Skeletal muscle satellite cell (primary cell): ENCODE measurements around the gene KRT27. TPM values are rescaled to one million over a fixed set of nuclear protein-coding genes. Genes with fewer than 3 reads are reported as not detected.

ENCODE experiments used
- H3K27me3 ChIP-seq: 2 replicates; pipeline ENCODE4 v1.7.0; 2013; ENCODE audit warnings: low read length; ENCODE audit not compliant: control insufficient read depth, insufficient read depth
- H3K36me3 ChIP-seq: 2 replicates; pipeline ENCODE4 v1.7.0; 2013; ENCODE audit warnings: mild to moderate bottlenecking, control low read depth, low read length; ENCODE audit not compliant: insufficient read depth
- H3K4me1 ChIP-seq: 2 replicates; pipeline ENCODE4 v1.7.0; 2013; ENCODE audit warnings: low read length; ENCODE audit not compliant: control insufficient read depth, insufficient read depth
- H3K4me2 ChIP-seq: 2 replicates; pipeline ENCODE4 v1.7.0; 2013; ENCODE audit warnings: mild to moderate bottlenecking, low read length
- H3K4me3 ChIP-seq: 2 replicates; pipeline ENCODE4 v1.7.0; 2013; ENCODE audit warnings: low read length
- H3K9ac ChIP-seq: 2 replicates; pipeline ENCODE4 v1.7.0; 2013; ENCODE audit warnings: mild to moderate bottlenecking, low read depth, low read length, moderate library complexity
- H3K9me3 ChIP-seq: replicated peaks from 2 replicates; pipeline ENCODE4 v1.7.0; 2013; ENCODE audit warnings: mild to moderate bottlenecking, control low read depth, low read length
- total RNA-seq: library from RNA; depleted of rRNA; stranded (reverse); fragments of >200 nt; gene quantifications from 2 replicates; pipeline ENCODE4 v1.2.3, GENCODE V29; 2012; rRNA removed

The KRT27 gene
- total RNA-seq, result not detected in 2 replicates

- H3K4me3 ChIP-seq, result no peak within 1 kb of the TSS
- H3K36me3 ChIP-seq, result no peaks in the 10 kb centered on the region
- H3K9me3 ChIP-seq, result no peaks in the 10 kb centered on the region
- no peaks in the 10 kb centered on the region for H3K4me1 ChIP-seq
- peaks cover 59% of the 10 kb centered on the region for H3K27me3 ChIP-seq
- H3K4me2 ChIP-seq, result no peak within 1 kb of the TSS
- H3K9ac ChIP-seq, result no peak within 1 kb of the TSS
Observed at GRCh38 chr17:40782450-40782849, at the start of gene KRT27. Gene KRT27, minus strand, starts transcription at chr17:40782550. Its CDS starts 57 bp downstream, at chr17:40782493.

GRCh38 chr17:40830085-40830776 is 47.9 kb upstream of the KRT27 start:
- no peaks in the 10 kb centered on the region for H3K9me3 ChIP-seq
- no peak overlapping the region for H3K4me2 ChIP-seq
- no peaks in the 10 kb centered on the region for H3K4me1 ChIP-seq
- no peaks in the 10 kb centered on the region for H3K27me3 ChIP-seq
- H3K4me3 ChIP-seq, result no peak overlapping the region
- H3K9ac ChIP-seq, result no peak overlapping the region
- no peaks in the 10 kb centered on the region for H3K36me3 ChIP-seq

GRCh38 chr17:40828454-40829044 is 46.2 kb upstream of the KRT27 start:
- Histone ChIP-seq H3K9me3 (no peaks in the 10 kb centered on the region), H3K4me1 (no peaks in the 10 kb centered on the region), H3K4me2 (no peak overlapping the region), H3K4me3 (no peak overlapping the region), H3K27me3 (no peaks in the 10 kb centered on the region), H3K36me3 (no peaks in the 10 kb centered on the region), H3K9ac (no peak overlapping the region)

GRCh38 chr17:40827746-40828453 is 45.5 kb upstream of the KRT27 start:
- no peaks in the 10 kb centered on the region for H3K4me1 ChIP-seq
- no peak overlapping the region for H3K9ac ChIP-seq
- no peaks in the 10 kb centered on the region for H3K36me3 ChIP-seq
- no peak overlapping the region for H3K4me3 ChIP-seq
- no peak overlapping the region for H3K4me2 ChIP-seq
- H3K27me3 ChIP-seq, result no peaks in the 10 kb centered on the region
- H3K9me3 ChIP-seq, result no peaks in the 10 kb centered on the region

GRCh38 chr17:40825599-40825998 is 43.2 kb upstream of the KRT27 start:
- H3K9me3 ChIP-seq, result no peaks in the 10 kb centered on the region
- H3K4me1 ChIP-seq, result no peaks in the 10 kb centered on the region
- no peaks in the 10 kb centered on the region for H3K36me3 ChIP-seq
- no peak overlapping the region for H3K4me2 ChIP-seq
- H3K4me3 ChIP-seq, result no peak overlapping the region
- no peaks in the 10 kb centered on the region for H3K27me3 ChIP-seq
- no peak overlapping the region for H3K9ac ChIP-seq

- no peak overlapping the region for H3K4me3 ChIP-seq
- no peak overlapping the region for H3K9ac ChIP-seq
- H3K4me2 ChIP-seq, result no peak overlapping the region
- H3K36me3 ChIP-seq, result no peaks in the 10 kb centered on the region
- H3K9me3 ChIP-seq, result no peaks in the 10 kb centered on the region
- H3K4me1 ChIP-seq, result peaks cover 8% of the 10 kb centered on the region
- no peaks in the 10 kb centered on the region for H3K27me3 ChIP-seq
Observed at GRCh38 chr17:40824015-40824832, 41.9 kb upstream of the KRT27 start.

- H3K4me2 ChIP-seq, result no peak within 1 kb of the TSS
- peaks cover 8% of the 10 kb centered on the region for H3K4me1 ChIP-seq
- no peaks in the 10 kb centered on the region for H3K9me3 ChIP-seq
- peaks cover 3% of the 10 kb centered on the region for H3K36me3 ChIP-seq
- H3K9ac ChIP-seq, result no peak within 1 kb of the TSS
- H3K27me3 ChIP-seq, result no peaks in the 10 kb centered on the region
- no peak within 1 kb of the TSS for H3K4me3 ChIP-seq
Observed at GRCh38 chr17:40822132-40822812, 39.9 kb upstream of the KRT27 start, which contains the start of gene KRT10. Gene KRT10, minus strand, starts transcription at chr17:40822614. Its CDS starts 29 bp downstream, at chr17:40822585.

GRCh38 chr17:40821536-40821935 is 39.2 kb upstream of the KRT27 start:
- Histone ChIP-seq H3K9ac (no peak overlapping the region), H3K36me3 (peaks cover 5% of the 10 kb centered on the region), H3K27me3 (no peaks in the 10 kb centered on the region), H3K4me1 (peaks cover 8% of the 10 kb centered on the region), H3K9me3 (no peaks in the 10 kb centered on the region), H3K4me2 (no peak overlapping the region), H3K4me3 (no peak overlapping the region)

- Histone ChIP-seq H3K4me3 (peak overlapping the region; percentile 73), H3K9ac (no peak overlapping the region), H3K4me1 (peaks cover 8% of the 10 kb centered on the region), H3K9me3 (no peaks in the 10 kb centered on the region), H3K4me2 (peak overlapping the region; percentile 88), H3K36me3 (peaks cover 5% of the 10 kb centered on the region), H3K27me3 (no peaks in the 10 kb centered on the region)
Observed at GRCh38 chr17:40820228-40820838, 38.0 kb upstream of the KRT27 start.

GRCh38 chr17:40819528-40820125 is 37.3 kb upstream of the KRT27 start:
- H3K27me3 ChIP-seq, result no peaks in the 10 kb centered on the region
- peak overlapping the region; percentile 73 for H3K4me3 ChIP-seq
- H3K4me1 ChIP-seq, result peaks cover 8% of the 10 kb centered on the region
- H3K36me3 ChIP-seq, result peaks cover 5% of the 10 kb centered on the region
- no peaks in the 10 kb centered on the region for H3K9me3 ChIP-seq
- peak overlapping the region; percentile 93 for H3K9ac ChIP-seq
- H3K4me2 ChIP-seq, result peak overlapping the region; percentile 88
